GM23248 (cell line): ENCODE data around the gene NSF. TPM values are rescaled to one million over a fixed set of nuclear protein-coding genes. Genes with fewer than 3 reads are reported as not detected.

Experiments used
- DNase-seq: peaks from one replicate; pipeline ENCODE4 v3.0.0-alpha.2; 2015
- H2AFZ ChIP-seq: fragments of 200-600 bp; sonication (generic); 2 replicates; pipeline ENCODE4 v1.6.1; 2016; ENCODE audit warnings: antibody characterized with exemption
- H3F3A ChIP-seq: fragments of 200-600 bp; sonication (generic); 2 replicates; pipeline ENCODE4 v1.6.1; 2016; ENCODE audit warnings: mild to moderate bottlenecking, antibody characterized with exemption, mixed run types; ENCODE audit not compliant: insufficient read depth
- H3K27ac ChIP-seq: fragments of 200-600 bp; sonication (generic); 2 replicates; pipeline ENCODE4 v1.5.1; 2016; ENCODE audit warnings: mild to moderate bottlenecking
- H3K27me3 ChIP-seq: fragments of 200-600 bp; sonication (generic); replicated peaks from 2 replicates; pipeline ENCODE4 v1.6.1; 2016; ENCODE audit warnings: mild to moderate bottlenecking; ENCODE audit not compliant: insufficient read depth
- H3K36me3 ChIP-seq: fragments of 200-600 bp; sonication (generic); 2 replicates; pipeline ENCODE4 v1.6.1; 2016; ENCODE audit warnings: low read depth, mild to moderate bottlenecking
- H3K4me1 ChIP-seq: fragments of 200-600 bp; sonication (generic); 2 replicates; pipeline ENCODE4 v1.6.1; 2016; ENCODE audit warnings: mild to moderate bottlenecking; ENCODE audit not compliant: insufficient read depth
- H3K4me2 ChIP-seq: fragments of 200-600 bp; sonication (generic); one replicate; pipeline ENCODE4 v1.6.1; 2016; ENCODE audit warnings: mild to moderate bottlenecking; ENCODE audit not compliant: unreplicated experiment
- H3K4me3 ChIP-seq: fragments of 200-600 bp; sonication (generic); 2 replicates; pipeline ENCODE4 v1.5.1; 2016; ENCODE audit warnings: mild to moderate bottlenecking
- H3K79me2 ChIP-seq: fragments of 200-600 bp; sonication (generic); 2 replicates; pipeline ENCODE4 v1.6.1; 2016; ENCODE audit warnings: mild to moderate bottlenecking; ENCODE audit not compliant: insufficient read depth
- H3K9ac ChIP-seq: fragments of 200-600 bp; sonication (generic); 2 replicates; pipeline ENCODE4 v1.6.1; 2016; ENCODE audit warnings: mild to moderate bottlenecking
- H3K9me2 ChIP-seq: fragments of 200-600 bp; sonication (generic); 2 replicates; pipeline ENCODE4 v1.6.1; 2016; ENCODE audit warnings: mixed run types, mild to moderate bottlenecking, moderate library complexity; ENCODE audit not compliant: insufficient read depth
- H3K9me3 ChIP-seq: fragments of 200-600 bp; sonication (generic); one replicate; pipeline ENCODE4 v1.6.1; 2017; ENCODE audit warnings: low read depth
- H4K20me1 ChIP-seq: fragments of 200-600 bp; sonication (generic); 2 replicates; pipeline ENCODE4 v1.6.0; 2016; ENCODE audit not compliant: insufficient read depth
- EZH2 ChIP-seq: fragments of 200-600 bp; sonication (generic); IDR thresholded peaks from 2 replicates; pipeline ENCODE4 v1.6.1; 2018; ENCODE audit warnings: antibody characterized with exemption, mild to moderate bottlenecking; ENCODE audit not compliant: insufficient read depth, poor library complexity, severe bottlenecking
- EZH2phosphoT487 ChIP-seq: fragments of 200-600 bp; sonication (generic); IDR thresholded peaks from 2 replicates; pipeline ENCODE4 v1.6.1; 2018; ENCODE audit warnings: antibody characterized with exemption, moderate library complexity, mild to moderate bottlenecking, low read depth; ENCODE audit not compliant: insufficient read depth
- WGBS, 2 experiments: methylation state at CpG; one replicate each; pipeline ENCODE4 v1.1.6; 2015 to 2017; ENCODE audit warnings: low lambda C conversion rate in 2 of 2, low coverage in 1 of 2; ENCODE audit errors: missing lambda C conversion rate in 2 of 2; 5-methylcytosine and 5-hydroxymethylcytosine counted together
- in situ Hi-C: fragments of 300-500 bp; cut with MboI; formaldehyde crosslinking; loops from 2 replicates; pipeline ENCODE4 v1.15.0; 2020
- polyA plus RNA-seq: library from polyadenylated mRNA; unstranded; fragments of >200 nt; fragmentation: Nextera tagmentation; extraction: Ambion mirVana; gene quantifications from 2 replicates; pipeline ENCODE4 v1.2.1, GENCODE V29; 2016
- total RNA-seq: library from RNA; depleted of rRNA; stranded (reverse); fragments of >200 nt; shearing (Covaris generic); gene quantifications from 2 replicates; pipeline ENCODE4 v1.2.3, GENCODE V29; 2014; rRNA removed

Gene NSF
- total and polyA plus RNA-seq, 2 experiments from 2014 or later, result 44.2 to 44.9 TPM

DNA sequence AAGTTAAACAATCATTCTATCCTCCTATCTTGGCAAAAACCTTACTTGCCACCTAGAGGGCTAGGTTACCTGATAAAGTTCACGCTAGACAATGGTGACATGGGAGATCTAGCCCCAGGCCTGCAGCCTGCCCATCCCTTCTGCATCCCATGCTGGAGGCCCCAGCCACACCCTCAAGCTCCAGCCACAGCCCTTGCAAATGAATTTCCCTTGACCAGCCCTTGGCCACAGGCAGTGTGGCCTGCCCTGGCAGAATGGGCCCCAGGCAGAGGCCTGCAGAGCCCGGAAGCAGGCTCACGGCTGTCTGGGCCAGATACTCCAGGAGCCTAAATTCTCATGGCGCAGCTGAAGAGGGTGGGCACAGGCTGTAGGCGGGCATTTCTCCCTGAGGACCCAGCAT is 213.1 kb downstream of the NSF start:
- H2AFZ ChIP-seq, result no peak overlapping the region
- H3K9ac ChIP-seq, result no peak overlapping the region
- H3K36me3 ChIP-seq, result no peaks in the 10 kb centered on the region
- H3K9me2 ChIP-seq, result no peaks in the 10 kb centered on the region
- DNase-seq, result no peak
- H3K79me2 ChIP-seq, result no peaks in the 10 kb centered on the region
- no peaks in the 10 kb centered on the region for H3K27me3 ChIP-seq
- 84 to 87% methylated on average over 5 of the region's 5 CpGs for WGBS, 2 experiments
- no peak for TF ChIP-seq EZH2phosphoT487
- TF ChIP-seq EZH2, result no peak
- no peaks in the 10 kb centered on the region for H3K9me3 ChIP-seq
- H3K4me3 ChIP-seq, result no peak overlapping the region
- H3K4me1 ChIP-seq, result no peaks in the 10 kb centered on the region
- H3K27ac ChIP-seq, result no peak overlapping the region
- no peaks in the 10 kb centered on the region for H4K20me1 ChIP-seq
- in situ Hi-C loops, result no loop called here
- no peak overlapping the region for H3K4me2 ChIP-seq
- no peaks in the 10 kb centered on the region for H3F3A ChIP-seq

DNA sequence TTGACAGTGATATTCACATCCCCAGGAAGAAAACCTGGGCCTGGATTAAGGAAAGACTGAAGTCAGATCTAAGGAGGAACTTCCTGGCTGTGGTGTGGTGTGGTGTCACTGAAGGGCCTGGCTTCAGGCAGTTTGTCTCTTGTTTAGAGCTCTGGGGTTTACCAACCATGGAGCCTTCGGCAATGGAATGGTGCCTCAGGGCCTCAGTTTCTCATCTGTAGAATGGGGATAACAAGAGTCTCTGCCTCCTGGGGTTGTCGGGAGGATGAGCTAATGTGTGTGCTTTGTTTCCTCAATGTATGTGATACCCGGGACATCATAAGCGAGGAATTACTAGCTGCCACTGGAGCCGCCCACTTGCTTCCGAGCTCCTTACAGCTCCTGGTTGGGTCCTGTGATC is 215.3 kb downstream of the NSF start:
- H3K4me3 ChIP-seq, result no peak overlapping the region
- H3K9me2 ChIP-seq, result no peaks in the 10 kb centered on the region
- TF ChIP-seq EZH2 (no peak), EZH2phosphoT487 (no peak)
- no peak for DNase-seq
- in situ Hi-C loops, result loop anchor here (5.0 kb wide), 1 partner anchor 48 kb away; no protein-coding TSS in a partner anchor
- no peaks in the 10 kb centered on the region for H3K9me3 ChIP-seq
- H3K4me1 ChIP-seq, result no peaks in the 10 kb centered on the region
- H3K4me2 ChIP-seq, result no peak overlapping the region
- no peaks in the 10 kb centered on the region for H3K27me3 ChIP-seq
- H3F3A ChIP-seq, result no peaks in the 10 kb centered on the region
- no peaks in the 10 kb centered on the region for H3K36me3 ChIP-seq
- no peaks in the 10 kb centered on the region for H3K79me2 ChIP-seq
- H4K20me1 ChIP-seq, result no peaks in the 10 kb centered on the region
- no peak overlapping the region for H3K27ac ChIP-seq
- H2AFZ ChIP-seq, result no peak overlapping the region
- no peak overlapping the region for H3K9ac ChIP-seq
- WGBS, 2 experiments, result 86 to 94% methylated on average over 6 of the region's 6 CpGs

Other genes with a start within 250 kb of the NSF start
- gene ARL17B, start 228.9 kb upstream of the NSF start, total RNA-seq, result 2.6 and 20.1 TPM in 2 replicates
- 11.9 and 14.4 TPM in 2 replicates for gene ARL17B, start 228.9 kb upstream of the NSF start, polyA plus RNA-seq
- gene LRRC37A2, start 78.2 kb upstream of the NSF start, total RNA-seq, result 6.1 and 6.7 TPM in 2 replicates
- gene LRRC37A2, start 78.2 kb upstream of the NSF start, polyA plus RNA-seq, result 4.1 and 5.6 TPM in 2 replicates
- gene ARL17A, start 11.0 kb upstream of the NSF start, total RNA-seq, result 3.8 and 12.1 TPM in 2 replicates
- gene ARL17A, start 11.0 kb upstream of the NSF start, polyA plus RNA-seq, result 5.4 and 6.6 TPM in 2 replicates
- 1.5 and 3.0 TPM in 2 replicates for gene WNT3, start 228.0 kb downstream of the NSF start, total RNA-seq
- 1.7 and 2.1 TPM in 2 replicates for gene WNT3, start 228.0 kb downstream of the NSF start, polyA plus RNA-seq